CD14-positive monocyte (primary cell): ENCODE results near the gene CALHM4. TPM values are rescaled to one million over a fixed set of nuclear protein-coding genes. Genes with fewer than 3 reads are reported as not detected.

Experiments used
- DNase-seq, 3 donors: peaks; one replicate each; pipeline ENCODE4 v3.0.0-alpha.2; 2011 to 2022
- H2AFZ ChIP-seq: 2 replicates; pipeline ENCODE4 v1.6.0; 2012; ENCODE audit warnings: mild to moderate bottlenecking, low read depth, low read length, inconsistent platforms; ENCODE audit not compliant: insufficient read depth, poor library complexity, severe bottlenecking
- H3K27ac ChIP-seq, 2 donors: 1 replicate in 1 of 2; 2 replicates in 1 of 2; pipeline ENCODE4 v1.5.1; 2012 to 2013; ENCODE audit warnings: low read length in 2 of 2, control low read depth in 1 of 2, inconsistent platforms in 1 of 2, low read depth in 1 of 2, mild to moderate bottlenecking in 1 of 2
- H3K27me3 ChIP-seq, 2 donors: one replicate each; pipeline versions ENCODE4 v1.6.0 to v1.6.1; 2011 to 2013; ENCODE audit warnings: low read length in 2 of 2; ENCODE audit not compliant: control insufficient read depth in 2 of 2, insufficient read depth in 2 of 2
- H3K36me3 ChIP-seq, 2 donors: replicated peaks in 1 of 2; 1 replicate in 1 of 2; 2 replicates in 1 of 2; pipeline versions ENCODE4 v1.5.1 to v1.6.1; 2012 to 2013; ENCODE audit warnings: low read length in 2 of 2, control low read depth in 1 of 2, inconsistent platforms in 1 of 2, mild to moderate bottlenecking in 1 of 2; ENCODE audit not compliant: insufficient read depth in 2 of 2, control insufficient read depth in 1 of 2
- H3K4me1 ChIP-seq, 2 donors: 1 replicate in 1 of 2; 2 replicates in 1 of 2; pipeline versions ENCODE4 v1.5.1 to v1.6.1; 2012 to 2013; ENCODE audit warnings: low read length in 2 of 2, control low read depth in 1 of 2, inconsistent platforms in 1 of 2, mild to moderate bottlenecking in 1 of 2, moderate library complexity in 1 of 2; ENCODE audit not compliant: insufficient read depth in 2 of 2, control insufficient read depth in 1 of 2
- H3K4me2 ChIP-seq: replicated peaks from 2 replicates; pipeline ENCODE3; 2012; ENCODE audit warnings: low read length, moderate library complexity, mild to moderate bottlenecking; ENCODE audit not compliant: poor library complexity, severe bottlenecking; ENCODE audit errors: extremely low read depth
- H3K4me3 ChIP-seq, 3 experiments: fragments of 200-600 bp in 1 of 3; sonication (generic) in 1 of 3; replicated peaks in 1 of 3; 1 replicate in 2 of 3; 2 replicates in 1 of 3; pipeline ENCODE4 v1.5.1; 2011 to 2013; ENCODE audit warnings: low read length in 3 of 3, mild to moderate bottlenecking in 3 of 3, control low read depth in 2 of 3, low read depth in 2 of 3, inconsistent platforms in 1 of 3, moderate library complexity in 1 of 3
- H3K79me2 ChIP-seq: 2 replicates; pipeline ENCODE4 v1.6.0; 2012; ENCODE audit warnings: mild to moderate bottlenecking, control low read depth, inconsistent platforms, low read length, moderate library complexity; ENCODE audit not compliant: insufficient read depth
- H3K9ac ChIP-seq: 2 replicates; pipeline ENCODE4 v1.6.0; 2017; ENCODE audit warnings: low read length, mild to moderate bottlenecking; ENCODE audit not compliant: insufficient read depth, poor library complexity, severe bottlenecking
- H3K9me3 ChIP-seq, 2 donors: replicated peaks in 1 of 2; 1 replicate in 1 of 2; 2 replicates in 1 of 2; pipeline versions ENCODE4 v1.5.1 to v1.6.1; 2012 to 2013; ENCODE audit warnings: low read length in 2 of 2, control low read depth in 1 of 2; ENCODE audit not compliant: control insufficient read depth in 1 of 2, insufficient read depth in 1 of 2
- H4K20me1 ChIP-seq: 2 replicates; pipeline ENCODE4 v1.6.0; 2012; ENCODE audit warnings: mild to moderate bottlenecking, low read length, control low read depth, moderate library complexity; ENCODE audit not compliant: insufficient read depth
- H3K27ac Mint-ChIP-seq, 7 donors: one replicate each; pipeline ENCODE4 v1.8.0; 2020; ENCODE audit warnings: mild to moderate bottlenecking in 7 of 7, mixed read lengths in 7 of 7, moderate library complexity in 6 of 7, inconsistent platforms in 2 of 7
- H3K27me3 Mint-ChIP-seq, 3 donors: one replicate each; pipeline ENCODE4 v1.8.0; 2021 to 2022; ENCODE audit warnings: low read depth in 3 of 3, mild to moderate bottlenecking in 3 of 3, mixed read lengths in 3 of 3, moderate library complexity in 3 of 3, inconsistent platforms in 1 of 3
- H3K36me3 Mint-ChIP-seq, 2 donors: one replicate each; pipeline ENCODE4 v1.8.0; 2020; ENCODE audit warnings: mixed read lengths in 2 of 2, inconsistent platforms in 1 of 2, mild to moderate bottlenecking in 1 of 2
- H3K4me1 Mint-ChIP-seq: one replicate; pipeline ENCODE4 v1.8.0; 2020; ENCODE audit warnings: mild to moderate bottlenecking, mixed read lengths
- H3K4me3 Mint-ChIP-seq, 2 donors: one replicate each; pipeline ENCODE4 v1.8.0; 2020; ENCODE audit warnings: mild to moderate bottlenecking in 2 of 2, mixed read lengths in 2 of 2, moderate library complexity in 1 of 2
- H3K9me3 Mint-ChIP-seq, 7 donors: one replicate each; pipeline ENCODE4 v1.8.0; 2020 to 2022; ENCODE audit warnings: mixed read lengths in 7 of 7, mild to moderate bottlenecking in 6 of 7, moderate library complexity in 6 of 7, inconsistent platforms in 2 of 7
- CTCF ChIP-seq: fragments of 200-600 bp; IDR thresholded peaks from one replicate; pipeline ENCODE4 v1.8.0; 2022; ENCODE audit warnings: antibody characterized with exemption, mild to moderate bottlenecking
- WGBS: methylation state at CpG from one replicate; pipeline ENCODE4 v1.1.5; 2013; ENCODE audit warnings: missing lambda C conversion rate; ENCODE audit not compliant: insufficient coverage; 5-methylcytosine and 5-hydroxymethylcytosine counted together
- intact Hi-C, 2 donors: fragments of 100-400 bp; cut with micrococcal nuclease; formaldehyde crosslinking; loops; one replicate each; pipeline versions ENCODE4 v1.15.0 to v1.15.1; 2023
- polyA plus RNA-seq, 3 donors: library from polyadenylated mRNA; depleted of rRNA in 1 of 3; unstranded in 2 of 3; stranded (reverse) in 1 of 3; fragments of 300-500 nt in 2 of 3; fragments of >200 nt in 1 of 3; fragmentation: Illumina TruSeq in 2 of 3; gene quantifications; 1 replicate in 2 of 3; 2 replicates in 1 of 3; pipeline ENCODE4 v1.2.3, GENCODE V29; 2012 to 2021

Gene CALHM4
- polyA plus RNA-seq, 3 donors = not detected

- Histone ChIP-seq H3K9me3 (no peaks in the 10 kb centered on the region), H3K4me1 (peaks cover 19 to 22% of the 10 kb centered on the region in 2 donors), H2AFZ (no peak overlapping the region), H3K79me2 (peaks cover 92% of the 10 kb centered on the region), H3K4me3 (no peak overlapping the region), H3K36me3 (peaks cover 22 to 53% of the 10 kb centered on the region in 2 donors), H3K9ac (no peak overlapping the region), H3K27ac (no peak overlapping the region), H4K20me1 (peaks cover 14% of the 10 kb centered on the region), H3K4me2 (no peak overlapping the region), H3K27me3 (no peaks in the 10 kb centered on the region)
- no peak for TF ChIP-seq CTCF
- Mint-ChIP-seq H3K4me3 (no peak overlapping the region), H3K9me3 (peaks cover 0 to 2% (median 0%) of the 10 kb centered on the region in 7 donors), H3K27ac (no peak overlapping the region), H3K27me3 (no peaks in the 10 kb centered on the region), H3K4me1 (peaks cover 33% of the 10 kb centered on the region), H3K36me3 (peaks cover 34 to 43% of the 10 kb centered on the region in 2 donors)
- intact Hi-C loops = no loop called here
- no CpG with 5 or more reads among the region's 2 CpGs for WGBS
- DNase-seq = no peak
Observed at GRCh38 chr6:116575227-116575626, 21.7 kb downstream of the CALHM4 start.

GRCh38 chr6:116577486-116577885, 23.9 kb downstream of the CALHM4 start:
- 100% methylated on average over 1 of the region's 5 CpGs for WGBS
- Mint-ChIP-seq H3K4me1 (peaks cover 17% of the 10 kb centered on the region), H3K4me3 (no peak overlapping the region), H3K36me3 (peaks cover 46 to 53% of the 10 kb centered on the region in 2 donors), H3K27me3 (no peaks in the 10 kb centered on the region), H3K27ac (no peak overlapping the region), H3K9me3 (peaks cover 0 to 2% (median 0%) of the 10 kb centered on the region in 7 donors)
- H3K79me2 ChIP-seq = peaks cover 75% of the 10 kb centered on the region
- no peak for TF ChIP-seq CTCF
- H3K27me3 ChIP-seq = no peaks in the 10 kb centered on the region
- no peak overlapping the region for H3K9ac ChIP-seq
- H2AFZ ChIP-seq = no peak overlapping the region
- peaks cover 5 to 8% of the 10 kb centered on the region in 2 donors for H3K4me1 ChIP-seq
- no peak overlapping the region for H3K27ac ChIP-seq
- no peak overlapping the region for H3K4me3 ChIP-seq
- DNase-seq = no peak
- H3K36me3 ChIP-seq = peaks cover 38 to 69% of the 10 kb centered on the region in 2 donors
- H4K20me1 ChIP-seq = peaks cover 14% of the 10 kb centered on the region
- H3K9me3 ChIP-seq = no peaks in the 10 kb centered on the region
- H3K4me2 ChIP-seq = no peak overlapping the region
- intact Hi-C loops = no loop called here
